ENCODE results near the gene SNRPN.
"Not testable (repeated sequence)": the region's sequence is repeated elsewhere in the genome, so short reads cannot be mapped to it uniquely, and the experiment has no call there.

The SNRPN gene

GRCh38 chr15:24954783-24955530 is at the start of gene SNRPN, which contains the start of gene SNURF:
Gene SNRPN (plus strand): TSS chr15:24954987. CDS start chr15:24974454, 19,467 bp downstream.
Gene SNURF (plus strand): TSS chr15:24954987. CDS start chr15:24955049, 62 bp downstream.
- peak; percentile 62 for DNase-seq

- no peak for DNase-seq
Observed at GRCh38 chr15:24916305-24917009, 38.3 kb upstream of the SNRPN start.

- no peak for DNase-seq
Observed at GRCh38 chr15:24917431-24917830, 37.4 kb upstream of the SNRPN start.

- no peak for DNase-seq
Observed at GRCh38 chr15:24919446-24919845, 35.3 kb upstream of the SNRPN start.

- DNase-seq = not testable (repeated sequence)
Observed at GRCh38 chr15:24922781-24923180, 32.0 kb upstream of the SNRPN start.

- DNase-seq = no peak
Observed at GRCh38 chr15:24924153-24924552, 30.6 kb upstream of the SNRPN start.

- DNase-seq = no peak
Observed at GRCh38 chr15:24924621-24925020, 30.2 kb upstream of the SNRPN start.

GRCh38 chr15:24931874-24932732 is 22.7 kb upstream of the SNRPN start:
- DNase-seq = not testable (repeated sequence)

GRCh38 chr15:24933716-24934115 is 21.1 kb upstream of the SNRPN start:
- no peak for DNase-seq

GRCh38 chr15:24938224-24938623 is 16.6 kb upstream of the SNRPN start:
- not testable (repeated sequence) for DNase-seq

GRCh38 chr15:24940236-24940635 is 14.6 kb upstream of the SNRPN start:
- no peak for DNase-seq

- DNase-seq = no peak
Observed at GRCh38 chr15:24943361-24943760, 11.4 kb upstream of the SNRPN start.

GRCh38 chr15:24944954-24945353 is 9.8 kb upstream of the SNRPN start:
- no peak for DNase-seq

GRCh38 chr15:24945711-24946110 is 9.1 kb upstream of the SNRPN start:
- DNase-seq = no peak

GRCh38 chr15:24948495-24948894 is 6.3 kb upstream of the SNRPN start:
- no peak for DNase-seq

GRCh38 chr15:24955531-24955921 is 739 bp downstream of the SNRPN start:
- no peak for DNase-seq

- peak; percentile 80 for DNase-seq
Observed at GRCh38 chr15:24956111-24956838, 1.5 kb downstream of the SNRPN start.

- no peak for DNase-seq
Observed at GRCh38 chr15:24957691-24958090, 2.9 kb downstream of the SNRPN start.

- no peak for DNase-seq
Observed at GRCh38 chr15:24961967-24962366, 7.2 kb downstream of the SNRPN start.

GRCh38 chr15:24962880-24963279 is 8.1 kb downstream of the SNRPN start:
- no peak for DNase-seq

- DNase-seq = no peak
Observed at GRCh38 chr15:24966364-24967103, 11.7 kb downstream of the SNRPN start.

GRCh38 chr15:24971052-24971451 is 16.3 kb downstream of the SNRPN start:
- DNase-seq = no peak

Measured in midbrain (tissue), 1 donor.